GM19467 (cell line): ENCODE measurements around the gene FCRL4.

Experiments used
- ATAC-seq: cut with Tn5 transposase; IDR thresholded peaks from one replicate; pipeline ENCODE4 v1.9.1; 2021; ENCODE audit warnings: mild to moderate bottlenecking, moderate library complexity; ENCODE audit not compliant: unreplicated experiment

The FCRL4 gene

DNA sequence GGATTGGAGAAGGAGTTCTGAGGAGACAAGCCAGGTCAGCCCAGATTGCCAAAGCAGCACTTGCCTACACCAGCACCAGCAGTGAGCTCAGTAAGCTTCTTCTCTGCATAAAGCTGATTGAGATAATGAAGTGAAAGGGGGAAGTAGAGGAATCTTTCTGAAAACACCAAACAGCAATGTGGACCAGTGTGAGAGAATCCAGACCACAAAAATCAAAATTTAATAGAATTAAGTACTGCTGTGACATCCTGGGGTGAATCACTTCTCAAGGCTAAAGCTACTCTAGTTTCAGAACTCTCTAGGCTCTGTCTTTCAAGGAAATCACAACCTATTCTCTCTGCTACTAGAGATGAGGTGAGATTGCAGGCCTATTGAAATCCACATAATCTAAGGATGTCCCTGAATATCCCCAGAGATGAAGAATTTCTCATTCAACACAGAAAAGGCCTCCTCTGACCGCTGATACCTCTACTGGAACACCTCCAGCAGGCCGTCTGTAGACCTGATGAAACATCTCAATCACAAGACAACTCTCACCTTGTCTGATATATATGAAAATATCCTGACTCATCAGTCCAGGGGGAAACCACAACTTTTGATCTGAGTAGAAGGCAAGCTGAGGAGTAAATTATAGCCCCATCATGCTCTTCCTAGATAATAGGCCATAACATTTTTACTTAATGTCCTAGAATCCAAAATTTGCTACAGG lies at the start of gene FCRL4:
Gene FCRL4, minus strand, starts transcription at position 127 of the 709 bp plus-strand sequence. CDS start 141 bp downstream, outside the sequence.
- peak; percentile 50 for ATAC-seq

DNA sequence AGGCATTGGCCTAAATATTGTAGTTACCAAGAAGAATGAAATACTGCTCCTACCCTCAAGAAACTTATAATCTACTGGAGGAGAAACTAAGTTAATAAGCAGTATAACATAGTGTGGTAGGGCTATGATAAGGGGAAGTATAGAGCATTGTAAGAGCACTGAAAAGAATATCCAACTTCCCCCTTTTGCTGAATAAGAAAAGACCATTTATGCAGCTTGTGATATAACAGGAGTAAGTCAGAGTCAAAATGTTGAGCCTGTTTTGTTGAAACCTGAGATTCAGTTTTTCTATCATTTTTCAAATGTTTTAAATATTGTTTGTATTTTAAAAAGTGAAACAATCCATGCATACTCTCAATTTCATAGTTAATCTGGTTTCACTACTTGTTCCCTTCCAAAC lies 48.3 kb upstream of the FCRL4 start:
- no peak for ATAC-seq

DNA sequence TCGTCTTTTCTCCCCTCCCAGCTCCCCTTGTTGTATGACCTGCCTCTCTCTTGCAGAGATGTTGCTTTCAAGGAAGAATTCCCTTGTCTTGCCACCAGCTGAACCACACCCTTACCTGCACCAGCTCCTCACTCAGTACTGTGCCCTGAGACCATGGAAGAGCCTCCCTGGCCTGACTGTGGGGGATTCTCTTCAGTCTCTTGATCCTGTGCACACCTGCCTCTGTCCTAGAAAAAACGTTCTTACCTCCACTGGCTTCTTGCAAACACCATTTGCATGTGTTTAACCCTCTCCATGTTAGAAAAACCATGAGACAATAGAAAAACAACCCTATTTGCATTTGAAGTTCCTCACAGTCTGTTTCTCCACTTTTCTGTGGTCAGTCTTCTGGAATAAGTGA lies 43.3 kb upstream of the FCRL4 start:
- no peak for ATAC-seq

DNA sequence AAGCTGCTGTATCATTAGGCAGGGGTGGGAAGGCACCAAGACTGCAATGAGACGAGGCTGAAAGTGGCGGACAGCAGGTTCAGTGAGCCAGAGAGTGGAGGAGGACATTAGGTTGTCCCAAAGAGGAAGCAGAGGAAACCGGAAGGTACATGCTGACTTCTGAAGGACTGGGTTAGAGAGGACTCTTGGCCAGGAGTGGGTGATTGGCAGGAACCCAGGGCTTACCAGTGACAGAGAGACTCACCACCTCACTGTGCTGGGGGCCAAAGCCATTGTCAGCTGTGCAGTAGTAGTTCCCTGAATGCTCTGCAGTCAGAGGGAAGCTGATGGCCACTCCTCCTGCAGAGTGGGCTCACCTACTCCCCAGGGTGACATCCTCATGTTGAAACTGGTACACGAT lies 41.9 kb upstream of the FCRL4 start:
- ATAC-seq = no peak

DNA sequence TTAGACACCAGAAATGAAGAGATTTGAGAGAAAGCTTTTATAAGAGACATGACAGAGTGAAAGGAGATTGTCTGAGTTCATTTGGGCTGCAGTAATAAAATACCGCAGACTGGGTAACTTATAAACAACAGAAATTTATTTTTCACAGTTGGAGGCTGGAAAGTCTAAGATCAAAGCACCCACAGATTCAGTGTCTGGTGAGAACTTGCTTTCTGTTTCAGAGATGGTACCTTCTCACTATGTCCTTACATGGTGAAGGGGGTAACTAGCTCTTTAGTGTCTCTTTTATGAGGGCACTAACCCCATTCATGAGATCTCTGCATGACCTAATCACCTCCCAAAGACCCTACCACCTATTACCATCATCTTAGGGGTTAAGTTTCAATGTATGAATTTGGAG lies 30.9 kb upstream of the FCRL4 start:
- no peak for ATAC-seq

DNA sequence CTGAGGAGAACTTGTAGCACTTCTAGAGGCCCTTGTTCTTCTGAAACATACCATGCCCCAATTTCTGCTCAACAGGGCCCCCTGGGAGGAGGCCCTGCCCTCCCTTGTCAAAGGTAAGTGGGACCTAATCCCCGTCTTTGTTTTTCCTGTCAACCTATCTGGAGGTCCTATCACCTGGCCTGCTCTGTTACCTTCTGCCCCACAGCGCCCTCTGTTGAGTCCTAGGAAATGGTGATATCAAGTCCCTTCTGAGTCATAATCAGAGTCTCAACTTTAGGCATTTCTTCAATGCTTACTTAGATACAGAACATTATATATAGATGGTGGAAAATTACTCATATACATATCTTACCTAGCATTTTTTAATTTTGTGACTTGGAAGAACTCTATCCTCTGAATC lies 28.2 kb upstream of the FCRL4 start:
- no peak for ATAC-seq

DNA sequence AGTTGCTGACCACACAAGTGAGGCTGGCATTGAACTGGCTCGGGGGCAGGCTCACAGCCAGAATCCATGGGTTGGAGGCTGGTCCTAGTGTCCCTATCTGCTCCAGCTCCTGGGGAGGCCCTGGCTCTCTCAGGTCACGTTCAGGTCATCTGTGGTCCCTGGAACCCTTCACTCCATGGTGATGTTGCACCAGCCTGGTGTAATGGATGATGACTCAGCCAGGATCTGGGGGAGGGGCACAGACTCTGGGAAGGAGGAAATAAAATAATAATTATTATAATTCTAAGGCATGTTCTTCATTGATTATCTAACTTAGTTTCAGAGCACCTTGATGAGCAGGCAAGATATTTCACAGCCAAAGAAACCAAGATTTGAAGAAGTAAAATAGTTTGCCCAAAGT lies 26.6 kb upstream of the FCRL4 start:
- ATAC-seq = no peak

DNA sequence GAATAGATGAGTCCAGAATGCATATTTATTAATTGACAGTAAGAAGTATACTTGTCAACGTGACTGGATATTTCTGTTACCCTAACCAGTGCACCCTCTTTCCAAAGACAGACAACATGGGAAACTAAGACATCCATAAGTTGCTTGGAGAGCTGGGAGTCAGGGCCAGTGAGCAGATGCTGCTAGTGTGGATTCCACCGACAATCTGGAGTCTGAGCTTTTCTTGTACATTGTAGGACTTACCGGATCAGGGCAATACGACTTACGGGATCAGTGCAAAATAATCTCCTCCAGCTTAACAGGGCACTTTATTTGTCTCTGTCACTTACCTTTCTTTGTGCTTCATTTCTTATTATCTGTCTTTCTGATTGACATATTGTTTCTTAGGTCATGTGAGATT lies 24.6 kb upstream of the FCRL4 start:
- no peak for ATAC-seq

DNA sequence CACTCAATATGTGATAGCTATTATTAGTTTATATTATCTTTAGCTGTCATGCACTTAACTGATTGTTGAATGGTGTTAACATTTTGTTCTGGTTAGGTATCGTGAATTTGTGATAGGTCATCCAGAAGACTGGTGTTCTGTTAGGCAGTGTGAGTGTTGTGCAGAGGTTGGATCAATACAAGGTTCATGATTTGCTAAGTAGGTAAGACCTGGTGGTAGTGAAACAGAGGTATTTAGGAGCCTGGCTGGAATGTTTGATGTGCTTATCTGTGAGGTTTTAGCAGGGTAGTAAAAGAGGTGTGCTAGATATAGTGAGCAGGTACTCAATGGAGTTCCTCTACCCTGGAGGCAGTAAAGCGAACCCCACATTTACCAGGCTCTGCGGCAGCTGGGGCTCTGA lies 20.3 kb upstream of the FCRL4 start:
- no peak for ATAC-seq

DNA sequence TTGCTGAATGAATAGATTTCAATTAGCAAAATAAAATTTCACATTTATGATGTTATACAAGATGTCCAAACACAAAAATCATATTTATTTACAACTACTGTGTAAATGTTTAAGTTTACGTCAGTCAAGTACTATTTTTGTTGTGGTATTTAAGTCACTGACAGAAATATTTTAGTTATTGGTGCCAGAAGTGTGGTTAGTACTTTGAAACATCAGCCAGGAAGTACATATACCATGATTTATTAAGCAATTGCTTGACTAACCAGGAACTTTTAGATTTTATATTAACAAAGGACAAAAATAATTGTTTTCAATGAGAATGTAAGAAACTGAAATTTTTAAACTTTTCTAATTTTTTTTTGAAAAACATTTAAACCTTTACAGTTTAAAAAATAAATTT lies 2.4 kb upstream of the FCRL4 start:
- ATAC-seq = no peak

DNA sequence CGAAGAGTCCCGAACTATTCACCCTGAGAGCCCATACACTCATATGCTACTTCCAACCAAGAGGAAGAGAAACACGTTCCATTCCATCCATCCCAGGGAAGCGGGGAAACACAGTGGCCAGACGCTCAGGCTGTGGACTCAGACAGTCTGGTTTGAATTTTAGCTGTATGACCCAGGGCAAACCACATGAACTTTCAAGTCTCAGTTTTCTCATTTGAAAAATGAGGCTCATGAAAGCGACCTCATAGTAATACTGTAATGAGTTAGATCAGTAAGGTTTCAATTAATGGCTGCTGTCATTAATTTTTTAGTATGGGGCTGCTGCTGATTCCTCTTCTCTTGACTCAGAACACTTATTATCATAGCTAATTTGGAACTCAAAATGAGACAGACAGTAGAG lies 1.5 kb downstream of the FCRL4 start:
- peak; percentile 43 for ATAC-seq

DNA sequence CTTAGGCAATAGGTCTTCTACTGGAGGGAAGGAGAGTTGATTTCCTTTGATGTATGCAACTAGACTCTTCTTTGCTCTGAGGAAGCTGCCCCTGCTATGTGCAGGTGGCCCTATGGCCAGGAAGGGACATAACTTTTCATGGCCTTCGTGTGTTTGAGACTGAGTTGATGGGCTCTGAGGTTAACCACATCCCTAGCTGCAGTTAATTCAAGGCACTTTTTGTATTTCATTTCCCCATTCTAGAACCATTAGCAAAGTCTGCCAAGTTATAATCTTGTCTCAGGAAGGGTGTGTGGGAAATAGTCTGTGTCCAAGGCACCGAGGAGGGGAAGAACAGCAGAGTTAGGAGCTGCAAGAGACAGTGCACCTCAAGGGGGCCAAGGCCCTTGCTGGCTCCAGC lies 2.5 kb downstream of the FCRL4 start:
- ATAC-seq = peak; percentile 62

DNA sequence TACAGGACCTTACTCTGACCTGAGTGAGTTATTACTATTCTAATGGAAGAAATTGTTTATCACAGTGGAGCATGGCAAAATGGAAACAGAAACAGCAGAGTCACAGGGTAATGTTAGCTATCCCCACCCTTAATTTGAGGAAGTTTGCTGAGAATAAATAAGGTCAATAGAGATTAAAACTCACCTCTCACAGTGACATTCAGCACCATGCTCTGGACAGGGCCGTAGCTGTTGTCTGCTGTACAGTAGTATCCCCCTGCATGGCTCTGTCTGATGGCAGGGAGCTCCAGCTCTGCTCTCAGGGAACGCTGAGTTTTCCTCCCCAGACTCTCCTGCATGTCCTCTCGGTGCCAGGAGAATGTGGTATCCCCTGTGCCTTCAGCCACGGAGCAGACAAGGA lies 11.9 kb downstream of the FCRL4 start:
- no peak for ATAC-seq

DNA sequence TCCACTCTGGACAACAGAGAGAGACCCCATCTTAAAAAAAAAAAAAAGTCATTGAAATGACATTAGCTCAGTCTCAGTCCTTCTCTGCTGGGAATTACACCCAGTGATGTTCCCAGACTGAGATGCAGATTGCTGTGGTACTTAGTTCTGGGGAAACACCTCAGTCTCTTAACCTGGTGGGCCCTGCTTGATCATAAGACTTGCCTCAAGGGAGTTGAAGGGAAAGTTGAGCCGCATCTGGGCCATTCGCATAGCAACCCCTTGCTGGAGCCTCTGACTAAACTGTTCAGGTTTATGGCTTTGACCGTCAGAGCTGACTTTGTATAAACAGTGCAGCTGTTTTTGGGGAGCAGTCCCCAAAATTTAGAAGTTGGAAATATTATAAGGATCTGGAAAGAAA lies 13.4 kb downstream of the FCRL4 start:
- no peak for ATAC-seq

DNA sequence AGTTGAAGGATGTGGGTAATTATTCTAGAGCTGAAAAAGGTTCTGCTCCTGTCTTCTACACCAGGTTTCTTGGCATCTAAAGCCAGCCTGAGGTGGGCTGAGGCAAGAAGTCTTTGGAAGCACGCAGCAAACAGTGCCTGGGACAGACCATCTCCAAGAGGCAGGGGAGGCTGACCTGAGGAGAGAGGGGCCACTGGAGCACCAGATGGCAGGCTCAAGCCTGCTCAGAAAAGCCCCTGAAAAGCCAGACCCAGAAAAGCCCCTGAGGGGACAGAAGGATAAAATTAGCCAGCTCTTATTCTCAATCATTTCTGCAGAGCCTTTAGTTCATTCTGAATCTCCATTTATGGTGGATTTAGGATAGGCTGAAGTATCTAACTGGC lies 17.1 kb downstream of the FCRL4 start:
- ATAC-seq = no peak

DNA sequence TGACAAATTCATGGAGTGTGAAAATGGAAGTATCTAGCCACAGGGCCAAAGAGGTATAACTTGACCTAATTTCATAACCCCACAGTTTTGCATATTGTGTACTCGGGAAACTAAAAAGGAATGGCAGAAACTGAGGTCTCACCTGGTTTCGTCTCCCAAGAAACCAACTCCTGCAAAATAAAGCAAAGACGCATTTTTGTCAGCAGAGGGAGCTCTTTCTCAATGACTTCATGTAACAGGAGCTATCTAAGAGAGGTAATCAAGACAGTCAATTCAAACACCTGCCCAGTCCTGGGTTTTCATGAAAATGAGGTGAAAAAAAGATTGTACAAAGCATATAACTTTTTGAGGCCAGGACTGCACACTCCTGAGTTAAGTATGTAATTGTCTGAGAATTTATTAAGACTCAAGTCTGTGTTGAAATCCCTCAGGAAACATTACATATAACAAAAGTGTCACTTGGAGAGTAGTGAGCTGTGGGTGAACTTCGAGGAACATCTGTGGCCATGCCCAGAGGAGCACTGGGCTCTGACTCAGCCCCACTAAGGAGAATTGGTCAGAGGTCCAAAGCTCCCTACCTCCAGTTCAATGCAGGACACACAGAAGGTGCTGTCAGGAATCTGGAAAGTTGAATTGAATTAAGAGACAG lies 17.6 kb downstream of the FCRL4 start:
- ATAC-seq = no peak

DNA sequence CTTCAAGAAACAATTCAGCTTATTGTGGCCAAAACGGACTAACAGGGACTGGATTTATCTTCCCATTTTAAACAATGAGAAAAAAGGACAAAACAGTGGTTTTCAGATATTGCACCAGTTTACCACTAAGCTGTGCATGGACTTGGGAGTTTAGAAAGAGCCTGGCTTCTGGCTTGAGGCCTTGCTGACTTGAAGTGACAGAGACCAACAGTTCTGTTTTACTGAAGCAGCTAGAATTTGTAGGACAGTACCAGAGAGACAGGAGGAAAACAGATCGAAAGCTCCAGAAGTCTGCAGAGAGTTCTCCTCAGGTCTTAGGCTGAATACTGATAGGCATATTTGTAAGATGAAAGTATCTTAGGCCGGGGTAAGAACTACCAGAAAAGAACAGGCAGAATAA lies 20.5 kb downstream of the FCRL4 start:
- ATAC-seq = no peak

DNA sequence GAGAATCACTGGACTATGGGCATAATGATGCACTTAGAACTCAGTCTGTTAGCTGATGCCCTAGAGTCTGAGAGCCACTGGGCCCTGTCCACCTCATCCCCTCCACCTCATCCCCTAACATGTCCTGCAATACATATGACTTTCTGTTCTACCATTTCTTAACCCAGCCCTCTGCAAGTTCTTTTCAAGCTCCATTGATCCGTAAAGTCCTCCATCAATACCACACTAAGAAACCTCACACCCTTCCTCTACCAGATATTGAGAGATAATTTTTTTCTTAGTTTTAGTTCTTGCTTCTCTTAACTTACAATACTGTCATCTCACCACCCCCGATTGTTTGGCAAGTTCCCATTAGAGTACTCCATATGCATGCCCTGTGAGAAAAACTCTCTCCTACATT lies 22.1 kb downstream of the FCRL4 start:
- peak; percentile 49 for ATAC-seq

DNA sequence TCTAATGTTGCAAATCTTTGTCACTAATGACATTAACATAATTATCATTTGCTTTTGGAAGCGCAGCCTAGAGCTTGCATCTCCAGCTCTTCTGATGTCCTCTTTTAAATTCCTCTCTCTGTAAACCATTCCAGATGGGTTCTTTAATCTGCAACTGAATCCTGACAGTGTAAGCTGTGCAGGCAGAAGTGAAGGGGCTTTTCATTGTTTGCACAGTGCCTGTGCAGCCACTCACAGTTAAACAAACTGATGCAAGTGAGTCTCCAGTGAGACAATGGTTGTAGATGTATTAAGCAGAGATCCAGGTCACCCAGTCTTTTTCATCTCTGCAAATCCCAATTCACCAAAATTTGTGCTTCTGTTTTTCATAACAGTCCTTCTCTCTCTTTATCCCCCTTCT lies 23.0 kb downstream of the FCRL4 start:
- ATAC-seq = no peak

DNA sequence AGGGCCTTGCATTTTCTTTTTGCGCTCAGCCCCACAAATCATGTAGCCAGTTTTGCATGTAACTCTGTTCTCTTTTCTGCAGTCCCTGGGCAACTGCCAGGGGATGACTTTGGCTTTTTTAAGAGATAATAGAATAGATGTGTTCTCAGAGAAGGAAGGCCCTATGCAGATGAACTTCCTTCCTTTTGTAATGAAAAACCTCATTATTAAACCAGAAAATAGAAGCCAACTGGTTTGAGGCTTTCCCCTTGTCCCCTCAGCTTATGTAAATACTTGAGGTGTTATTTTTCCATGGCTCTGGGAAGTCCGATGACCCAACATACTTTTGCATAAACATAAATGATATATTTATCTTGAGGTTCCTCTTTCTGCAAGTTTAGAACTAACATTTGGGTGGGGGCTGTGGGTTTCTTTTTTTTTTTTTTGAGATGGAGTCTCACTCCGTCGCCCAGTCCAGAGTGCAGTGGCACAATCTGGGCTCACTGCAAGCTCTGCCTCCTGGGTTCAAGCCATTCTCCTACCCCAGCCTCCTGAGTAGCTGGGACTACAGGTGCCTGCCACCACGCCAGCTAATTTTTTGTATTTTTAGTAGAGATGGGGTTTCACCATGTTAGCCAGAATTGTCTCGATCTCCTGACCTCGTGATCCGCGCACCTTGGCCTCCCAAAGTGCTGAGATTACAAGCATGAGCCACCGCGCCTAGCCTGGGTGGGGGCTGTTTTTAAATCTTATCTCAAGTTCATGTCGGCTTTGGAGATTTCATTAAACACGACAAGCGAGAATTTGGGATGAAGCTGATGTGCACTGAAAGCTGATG lies 31.2 kb downstream of the FCRL4 start:
- no peak for ATAC-seq

DNA sequence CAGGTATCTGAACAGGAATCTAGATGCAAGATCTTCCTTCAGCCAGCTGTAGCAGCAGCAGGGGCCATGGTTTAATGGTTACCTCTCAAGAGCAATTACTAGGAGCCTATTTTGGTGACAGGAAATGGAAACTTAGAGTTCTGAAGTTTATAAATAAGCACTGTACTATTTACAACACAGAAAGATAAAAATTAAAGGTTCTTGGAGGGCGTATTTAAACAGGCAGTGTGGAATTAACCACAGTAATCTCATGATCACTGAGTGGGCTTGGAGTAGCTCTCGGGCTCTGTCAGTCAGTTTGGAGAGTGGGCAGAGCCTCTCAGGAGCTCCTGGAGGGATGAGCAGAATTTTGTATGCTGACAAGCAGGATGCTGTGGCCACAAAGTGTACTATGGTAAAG lies 35.4 kb downstream of the FCRL4 start:
- peak; percentile 64 for ATAC-seq

DNA sequence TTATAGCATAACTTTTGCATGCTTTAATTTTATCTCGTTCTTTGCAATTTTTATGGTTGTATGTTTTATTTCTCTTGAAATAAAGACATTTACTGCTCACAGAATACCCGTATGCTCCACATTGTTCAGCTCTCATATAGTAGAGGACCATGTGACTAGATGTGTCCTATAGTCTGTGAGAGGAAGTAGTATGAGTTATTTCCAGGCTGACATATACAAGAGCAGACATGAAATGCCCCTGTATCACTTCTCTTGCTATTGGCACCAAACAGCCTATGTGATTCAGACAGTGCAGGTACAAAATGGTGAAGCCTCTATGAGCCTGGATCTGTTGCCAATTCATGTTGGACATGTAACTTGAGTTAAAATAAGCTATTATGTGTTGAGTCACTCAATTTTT lies 39.8 kb downstream of the FCRL4 start:
- no peak for ATAC-seq
